ENCODE data around the gene INPP5A. TPM values are rescaled to one million over a fixed set of nuclear protein-coding genes. Genes with fewer than 3 reads are reported as not detected.
"Not testable (repeated sequence)": the region's sequence is repeated elsewhere in the genome, so short reads cannot be mapped to it uniquely, and the experiment has no call there.

Gene INPP5A
- total RNA-seq, 1 experiment from 2014 or later, result 16.6 TPM

DNA sequence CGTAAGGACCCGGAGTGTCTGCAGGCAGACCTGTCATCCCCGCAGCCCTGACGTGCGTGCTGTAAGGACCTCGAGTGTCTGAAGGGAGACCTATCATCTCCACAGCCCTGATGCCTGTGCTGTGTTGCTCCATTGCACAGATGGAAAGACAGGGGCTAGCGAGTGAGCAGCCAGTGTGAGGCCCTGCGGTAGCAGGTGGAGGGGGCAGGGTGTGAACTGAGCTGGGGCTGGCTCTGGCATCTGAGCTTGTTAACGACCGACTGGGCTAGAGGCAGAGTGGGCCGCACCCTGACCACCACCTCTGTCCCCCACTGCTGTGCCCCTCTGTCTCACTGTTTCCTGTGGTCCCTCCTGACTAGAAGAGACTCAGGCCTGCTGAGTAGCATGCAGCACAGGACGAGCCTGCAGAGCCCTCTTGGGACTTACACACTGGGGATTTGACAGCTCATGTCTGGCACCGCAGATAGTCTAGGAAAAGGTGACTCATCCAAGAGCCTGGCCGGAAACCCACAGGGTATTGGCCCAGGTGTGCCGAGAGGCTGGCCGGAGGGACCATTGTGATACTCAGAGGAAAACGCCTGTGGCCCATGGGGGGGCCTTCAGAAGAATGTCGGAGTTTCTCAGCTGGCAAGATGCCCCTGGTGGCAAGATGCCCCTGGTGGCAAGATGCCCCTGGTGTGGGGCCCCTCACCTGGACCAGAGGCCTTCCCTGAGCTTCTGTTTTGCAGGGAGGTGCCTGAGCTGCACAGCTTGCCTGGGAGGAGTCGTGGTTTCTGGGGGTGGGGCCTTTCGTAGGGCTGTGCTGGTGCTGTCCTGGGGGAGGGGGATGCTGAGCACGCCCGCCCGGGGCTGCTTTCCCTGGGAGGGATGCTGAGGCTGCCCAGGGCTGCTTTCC lies 34.3 kb downstream of the INPP5A start:
- DNase-seq, result peak; percentile 80
- H3K4me1 Mint-ChIP-seq (ENCODE audit: low read depth, unreplicated experiment), result peaks cover 18% of the 10 kb centered on the region
- intact Hi-C loops (cut with micrococcal nuclease; ENCODE audit: unreplicated experiment), result loop anchor here (10.0 kb wide), 1 partner anchor 107 kb away; no protein-coding TSS in a partner anchor
- CTCF ChIA-PET, result interaction anchor here (0.5 to 1.3 kb wide), 4 partner anchors 19 to 353 kb away, joined by 3 to 4 read pairs (median 4); no protein-coding TSS in a partner anchor
- no peak overlapping the region for H3K27ac Mint-ChIP-seq (ENCODE audit: unreplicated experiment)
- H3K9me3 Mint-ChIP-seq (ENCODE audit: low read depth, unreplicated experiment), result no peaks in the 10 kb centered on the region
- no peaks in the 10 kb centered on the region for H3K27me3 Mint-ChIP-seq (ENCODE audit: unreplicated experiment)
- no TSS peak for BruUV-seq (replicated peaks)
- H3K4me3 Mint-ChIP-seq (ENCODE audit: low read depth, unreplicated experiment), result no peak overlapping the region
- no peak for TF ChIP-seq CTCF (IDR thresholded peaks at IDR 0.05; ENCODE audit: unreplicated experiment)
- H3K36me3 Mint-ChIP-seq (ENCODE audit: insufficient read depth, unreplicated experiment), result peaks cover 7% of the 10 kb centered on the region

- no TSS peak for BruUV-seq (replicated peaks)
- CTCF ChIA-PET, result interaction anchor here (0.5 to 1.3 kb wide), 4 partner anchors 19 to 353 kb away, joined by 3 to 4 read pairs (median 4); no protein-coding TSS in a partner anchor
- intact Hi-C loops (cut with micrococcal nuclease; ENCODE audit: unreplicated experiment), result loop anchor here (10.0 kb wide), 1 partner anchor 108 kb away; no protein-coding TSS in a partner anchor
These were observed 35.0 kb downstream of the INPP5A start for GRCh38 chr10:132572545-132572937.

DNA sequence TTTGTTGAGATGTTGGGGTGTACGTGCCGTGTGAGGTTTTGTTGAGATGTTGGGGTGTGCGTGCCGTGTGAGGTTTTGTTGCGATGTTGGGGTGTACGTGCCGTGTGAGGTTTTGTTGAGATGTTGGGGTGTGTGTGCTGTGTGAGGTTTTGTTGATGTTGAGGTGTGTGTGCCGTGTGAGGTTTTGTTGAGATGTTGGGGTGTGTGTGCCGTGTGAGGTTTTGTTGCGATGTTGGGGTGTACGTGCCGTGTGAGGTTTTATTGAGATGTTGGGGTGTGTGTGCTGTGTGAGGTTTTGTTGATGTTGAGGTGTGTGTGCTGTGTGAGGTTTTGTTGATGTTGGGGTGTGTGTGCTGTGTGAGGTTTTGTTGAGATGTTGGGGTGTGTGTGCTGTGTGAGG lies 35.4 kb downstream of the INPP5A start:
- H3K36me3 Mint-ChIP-seq (ENCODE audit: insufficient read depth, unreplicated experiment); DNase-seq; H3K9me3 Mint-ChIP-seq (ENCODE audit: low read depth, unreplicated experiment); H3K27ac Mint-ChIP-seq (ENCODE audit: unreplicated experiment); H3K27me3 Mint-ChIP-seq (ENCODE audit: unreplicated experiment); BruUV-seq (replicated peaks); H3K4me3 Mint-ChIP-seq (ENCODE audit: low read depth, unreplicated experiment); CTCF ChIA-PET: not testable (repeated sequence)
- H3K4me1 Mint-ChIP-seq (ENCODE audit: low read depth, unreplicated experiment), result peaks cover 24% of the 10 kb centered on the region
- intact Hi-C loops (cut with micrococcal nuclease; ENCODE audit: unreplicated experiment), result loop anchor here (10.0 kb wide), 1 partner anchor 108 kb away; no protein-coding TSS in a partner anchor

More at GRCh38 chr10:132572545-132572937, 35.0 kb downstream of the INPP5A start:
- DNase-seq, result no peak
- H3K9me3 Mint-ChIP-seq (ENCODE audit: low read depth, unreplicated experiment), result no peaks in the 10 kb centered on the region
- no peak overlapping the region for H3K27ac Mint-ChIP-seq (ENCODE audit: unreplicated experiment)
- peaks cover 20% of the 10 kb centered on the region for H3K4me1 Mint-ChIP-seq (ENCODE audit: low read depth, unreplicated experiment)
- no peak for TF ChIP-seq CTCF (IDR thresholded peaks at IDR 0.05; ENCODE audit: unreplicated experiment)
- H3K4me3 Mint-ChIP-seq (ENCODE audit: low read depth, unreplicated experiment), result no peak overlapping the region
- H3K27me3 Mint-ChIP-seq (ENCODE audit: unreplicated experiment), result no peaks in the 10 kb centered on the region
- H3K36me3 Mint-ChIP-seq (ENCODE audit: insufficient read depth, unreplicated experiment), result peaks cover 7% of the 10 kb centered on the region

GRCh38 chr10:132574288-132574687 lies 36.7 kb downstream of the INPP5A start:
- Mint-ChIP-seq H3K27ac (ENCODE audit: unreplicated experiment) (no peak overlapping the region), H3K4me1 (ENCODE audit: low read depth, unreplicated experiment) (peaks cover 29% of the 10 kb centered on the region), H3K27me3 (ENCODE audit: unreplicated experiment) (no peaks in the 10 kb centered on the region), H3K4me3 (ENCODE audit: low read depth, unreplicated experiment) (no peak overlapping the region), H3K9me3 (ENCODE audit: low read depth, unreplicated experiment) (no peaks in the 10 kb centered on the region), H3K36me3 (ENCODE audit: insufficient read depth, unreplicated experiment) (peaks cover 7% of the 10 kb centered on the region)
- no peak for DNase-seq
- no peak for TF ChIP-seq CTCF (IDR thresholded peaks at IDR 0.05; ENCODE audit: unreplicated experiment)
- no TSS peak for BruUV-seq (replicated peaks)
- intact Hi-C loops (cut with micrococcal nuclease; ENCODE audit: unreplicated experiment), result loop anchor here (2.0 to 10.0 kb wide), 2 partner anchors 41 to 109 kb away; no protein-coding TSS in a partner anchor
- CTCF ChIA-PET, result no interaction called here

Data from Calu3 (cell line).